Stimulated activated CD4-positive, alpha-beta T cell treated with anti-CD3 and anti-CD28 coated beads, Interleukin-4, amount 100 ng/mL, for 4 hours (primary cell): ENCODE data around the gene CLDND2.

Experiments
- DNase-seq, 2 experiments: peaks; one replicate each; pipeline ENCODE4 v3.0.0-alpha.2; 2020

CLDND2 gene

DNA sequence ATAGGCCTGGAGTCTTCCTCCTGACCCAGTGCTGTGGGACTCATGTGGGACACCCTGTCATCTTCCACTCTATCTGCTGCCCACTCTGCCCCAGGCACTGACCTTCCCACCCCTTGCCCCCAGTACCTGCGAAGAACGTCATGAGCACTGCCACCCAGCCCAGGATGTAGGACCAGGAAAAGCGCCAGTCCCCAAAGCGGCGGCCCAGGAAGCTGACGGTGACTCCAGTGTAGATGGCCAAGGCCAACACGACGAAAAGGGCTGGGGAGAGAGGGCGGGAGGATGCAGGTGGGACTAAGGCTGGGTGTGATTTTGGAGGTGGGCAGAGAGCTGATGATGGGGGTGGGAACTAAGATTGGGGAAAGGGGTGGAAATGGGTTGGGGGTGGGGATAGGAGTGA lies 11.6 kb upstream of the CLDND2 start:
- DNase-seq = no peak

GRCh38 chr19:51377422-51377821 lies 8.6 kb upstream of the CLDND2 start:
- no peak for DNase-seq

DNA sequence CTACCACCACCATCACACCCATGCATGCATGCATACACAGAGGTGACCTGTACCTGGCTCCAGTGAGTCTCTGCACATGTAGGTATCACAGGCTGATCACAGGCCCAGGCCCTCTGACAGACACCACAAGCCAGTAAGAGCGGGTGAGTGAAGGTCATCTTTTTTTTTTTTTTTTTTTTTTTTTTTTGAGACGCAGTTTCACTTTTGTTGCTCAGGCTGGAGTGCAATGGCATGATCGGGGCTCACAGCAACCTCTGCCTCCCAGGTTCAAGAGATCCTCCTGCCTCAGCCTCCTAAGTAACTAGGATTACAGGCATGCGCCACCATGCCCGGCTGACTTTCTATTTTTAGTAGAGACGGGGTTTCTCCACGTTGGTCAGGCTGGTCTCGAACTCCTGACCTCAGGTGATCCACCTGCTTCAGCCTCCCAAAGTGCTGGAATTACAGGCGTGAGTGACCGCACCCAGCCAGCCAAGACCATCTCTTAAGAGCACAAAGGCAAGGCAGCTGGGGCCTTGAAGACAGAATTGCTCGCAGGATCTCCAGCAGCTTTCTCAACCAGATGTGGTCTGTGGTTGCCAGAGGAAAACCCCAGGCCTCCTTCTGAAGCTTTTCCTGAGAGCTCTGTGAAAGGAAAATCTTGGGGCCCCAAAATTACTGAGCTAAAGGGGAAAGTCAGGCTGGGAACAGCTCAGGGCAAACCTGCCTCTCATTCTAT lies 6.9 kb upstream of the CLDND2 start:
- peak in 1 of 2 experiments; percentile 17 for DNase-seq

- peak; percentile 56 to 85 for DNase-seq
These were observed 4.1 kb upstream of the CLDND2 start, which contains the start of gene NKG7 for GRCh38 chr19:51372649-51373504. Gene NKG7, minus strand, starts transcription at chr19:51372654. Its CDS starts 119 bp downstream, at chr19:51372535.

DNA sequence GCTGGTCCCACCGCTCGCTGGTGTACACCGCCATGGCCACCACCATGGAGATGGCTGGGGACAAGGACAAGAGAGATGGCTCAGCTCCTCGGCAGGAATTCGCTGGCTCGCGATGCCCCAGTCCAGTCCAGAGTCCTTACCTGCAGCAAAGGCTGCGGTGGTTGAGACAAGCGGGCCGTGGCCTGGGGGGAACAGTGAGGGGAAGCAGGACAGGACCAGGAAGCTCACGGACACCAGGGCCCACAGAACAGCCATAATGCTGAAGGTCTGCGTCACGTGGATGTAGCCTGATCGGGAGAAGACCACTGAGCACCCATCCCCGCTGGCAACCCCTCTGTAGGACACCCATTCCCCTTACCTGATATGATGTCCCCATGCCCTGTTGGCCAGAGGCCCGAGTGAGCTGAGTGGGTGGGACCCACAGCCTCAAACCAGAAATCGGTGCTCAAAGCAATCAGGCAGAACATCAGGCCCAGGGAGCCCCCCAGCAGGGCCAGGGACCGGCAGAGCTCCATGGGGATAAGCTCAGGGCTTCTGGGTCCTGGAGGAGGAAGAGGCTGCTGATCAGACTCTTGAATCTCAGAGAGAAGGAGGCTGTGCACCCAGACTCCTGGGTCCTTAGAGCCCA lies 3.3 kb upstream of the CLDND2 start:
- no peak for DNase-seq

GRCh38 chr19:51371186-51371690 lies 2.4 kb upstream of the CLDND2 start:
- no peak for DNase-seq

DNA sequence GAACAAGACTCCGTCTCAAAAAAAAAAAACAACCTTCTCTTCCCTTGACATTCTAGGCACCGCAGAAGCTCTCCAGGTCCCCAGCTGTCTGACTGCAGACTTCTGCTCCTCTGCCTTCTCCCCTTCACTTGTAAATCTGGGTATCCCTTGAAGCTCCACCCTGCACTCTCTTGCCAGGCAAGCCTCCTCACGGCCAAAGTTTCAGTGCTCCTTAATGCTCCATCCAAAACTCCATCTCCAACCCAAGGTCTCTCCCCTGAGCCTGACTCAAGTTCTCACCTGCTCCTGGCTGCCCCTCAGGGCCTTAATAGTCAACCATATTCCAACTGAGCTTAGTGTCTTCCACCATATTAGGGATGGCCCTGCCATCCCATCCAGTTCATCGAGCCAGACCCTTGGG lies 1.4 kb upstream of the CLDND2 start:
- no peak for DNase-seq

DNA sequence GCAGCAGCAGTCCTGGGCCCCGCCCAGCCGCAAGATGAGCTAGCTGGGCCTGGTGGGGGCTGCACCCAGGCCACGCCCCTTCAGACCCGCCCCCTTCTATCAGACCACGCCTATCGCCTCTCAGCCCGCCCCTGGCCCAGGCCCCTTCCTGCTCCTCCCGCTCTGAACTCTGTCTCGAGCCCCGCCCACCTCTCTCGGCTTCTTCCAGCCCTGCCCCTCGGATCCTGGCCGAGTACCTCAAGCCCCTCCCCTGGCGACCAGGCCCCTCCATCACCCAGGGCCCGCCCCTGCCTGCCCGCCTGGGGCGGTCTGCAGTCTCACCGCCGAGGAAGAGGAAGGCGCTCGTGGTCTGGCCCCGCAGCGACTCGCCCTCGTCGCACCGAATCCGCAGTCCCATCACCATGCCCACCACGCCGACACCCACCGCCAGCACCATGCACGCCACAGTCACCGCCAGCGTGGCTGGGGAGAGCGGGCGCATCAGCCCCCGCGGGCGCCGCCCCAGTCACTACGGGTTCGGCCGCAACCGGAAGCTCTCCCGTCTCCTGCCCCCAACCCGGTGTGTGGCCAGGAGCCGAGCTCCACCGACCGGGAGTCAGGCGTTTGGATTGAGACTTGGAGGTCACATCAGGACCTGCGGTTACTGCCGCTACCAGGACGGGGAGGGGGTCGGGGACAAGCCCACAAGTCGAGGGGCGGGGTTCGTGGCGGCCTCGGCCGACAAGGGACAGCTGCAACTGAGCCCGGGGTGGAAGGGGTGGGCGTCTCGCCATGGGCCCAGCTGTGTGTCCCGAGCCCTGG lies 1.0 kb downstream of the CLDND2 start:
- DNase-seq = peak; percentile 95 to 97

DNA sequence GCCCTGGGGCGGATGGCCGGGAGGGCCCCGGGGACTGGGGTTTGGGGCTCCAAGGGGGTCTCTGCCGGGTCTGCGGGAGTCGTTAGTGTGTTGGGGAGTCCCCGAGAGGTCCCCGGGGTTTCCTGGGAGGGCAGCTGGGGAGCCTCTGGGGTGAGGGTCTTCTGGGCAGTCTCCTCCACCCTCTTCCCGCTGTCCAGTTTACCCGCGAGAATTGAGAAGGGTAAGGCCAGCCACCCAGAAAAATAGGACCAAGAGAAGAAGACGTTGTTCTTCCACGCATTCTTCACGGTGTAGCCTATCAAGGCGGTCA lies 1.6 kb downstream of the CLDND2 start:
- no peak for DNase-seq

DNA sequence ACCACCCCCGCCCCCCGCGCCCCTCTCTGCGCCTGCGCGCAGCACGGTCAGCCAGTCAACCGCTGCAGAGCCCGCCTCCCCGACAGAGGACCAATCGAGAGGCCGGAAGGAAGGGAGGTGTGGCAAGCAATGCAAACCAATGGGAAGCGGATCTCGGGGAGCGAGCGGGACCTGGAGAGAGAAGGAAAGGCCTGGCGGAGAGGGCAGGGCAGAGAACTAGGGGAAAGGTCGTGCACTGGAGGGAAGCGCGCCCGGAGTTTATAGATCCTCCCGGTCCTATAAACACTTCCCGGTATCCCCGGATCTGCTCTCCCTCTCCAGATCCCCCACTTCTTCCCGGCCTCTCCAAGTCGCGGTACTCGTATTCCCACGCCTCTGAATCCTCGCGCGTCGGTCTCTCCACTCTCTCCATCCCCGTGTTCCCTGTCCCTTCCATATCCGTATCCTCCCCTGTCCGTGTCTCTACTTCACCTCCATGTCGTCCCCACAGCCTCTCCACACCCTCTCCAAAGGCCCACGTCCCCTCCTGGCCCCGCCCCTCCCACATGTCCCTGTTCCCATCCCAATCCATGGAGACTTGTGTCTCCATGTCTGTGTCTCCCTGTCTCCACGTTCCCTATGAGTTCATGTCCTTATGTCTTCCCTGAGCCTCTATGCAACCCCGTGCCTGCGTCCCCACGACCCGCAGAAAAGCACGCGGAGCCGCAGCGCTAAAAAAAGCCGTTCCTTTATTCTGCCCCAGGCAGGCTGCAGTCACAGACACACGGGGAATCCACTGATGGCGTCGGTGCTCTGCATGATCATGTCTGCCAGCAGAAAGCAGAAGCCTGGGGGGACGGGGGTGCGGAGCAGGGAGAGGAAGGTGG lies 2.2 kb downstream of the CLDND2 start:
- DNase-seq = peak; percentile 90 to 94

DNA sequence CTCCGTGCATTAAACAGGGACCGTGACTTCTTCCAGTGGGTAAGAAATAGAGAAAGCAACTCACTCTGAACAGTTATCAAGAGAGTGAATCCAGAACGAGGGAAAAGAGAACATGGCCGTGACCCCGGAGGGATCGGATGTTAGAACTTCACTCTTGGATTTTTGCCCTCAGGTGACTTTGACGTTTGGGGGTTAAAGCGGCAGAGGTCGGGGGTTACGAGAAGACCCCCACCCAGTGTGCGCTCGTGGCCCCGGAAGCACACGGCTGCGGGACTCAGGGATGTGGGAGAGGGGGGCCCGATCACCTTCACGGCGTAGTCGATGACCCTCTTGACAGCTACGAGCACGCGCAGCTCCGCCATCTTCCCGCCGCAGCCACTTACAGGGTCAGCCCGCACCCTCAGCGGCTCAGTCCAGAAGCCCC lies 2.8 kb downstream of the CLDND2 start, which contains the start of gene ETFB:
Gene ETFB, minus strand, starts transcription at position 424 of the 424 bp plus-strand sequence. Its CDS starts 62 bp downstream, at position 362.
- no peak for DNase-seq

DNA sequence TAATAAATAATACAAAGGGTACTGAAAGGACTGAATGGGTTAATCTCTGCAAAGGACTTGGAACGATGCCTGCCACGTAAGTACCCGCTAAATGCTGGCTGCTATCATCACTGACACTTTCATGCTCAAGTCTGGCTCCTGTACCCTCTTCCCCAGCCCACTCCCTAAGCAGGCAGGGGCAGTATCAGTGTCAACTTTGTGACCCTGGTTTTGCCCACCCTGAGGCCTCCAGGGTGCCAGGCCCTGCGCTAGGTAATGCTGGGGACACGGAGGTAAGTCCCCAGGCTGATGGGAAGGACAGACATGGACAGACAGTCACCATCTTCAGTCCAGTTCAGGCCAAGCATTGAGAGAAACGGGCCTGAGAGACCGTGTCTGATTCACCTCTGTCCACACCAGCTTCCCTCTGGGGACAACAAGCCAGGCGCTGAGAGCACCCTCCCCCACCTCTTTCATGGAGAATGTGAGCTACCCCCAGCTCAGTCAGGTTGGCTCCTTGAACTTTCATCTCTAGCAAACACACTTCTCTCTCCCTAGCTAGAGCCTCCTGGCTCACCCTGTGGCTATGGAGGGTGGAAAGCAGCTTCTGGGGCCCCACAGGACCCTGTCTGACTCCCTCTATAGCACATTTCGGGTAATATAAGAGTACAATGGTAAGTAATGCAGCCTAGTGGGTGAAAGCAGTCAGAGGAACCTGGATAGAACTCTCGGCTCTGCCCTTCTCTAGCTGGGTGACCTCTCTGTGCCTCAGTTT lies 3.4 kb downstream of the CLDND2 start:
- DNase-seq = no peak

GRCh38 chr19:51364200-51365106 lies 4.3 kb downstream of the CLDND2 start:
- DNase-seq = no peak

- DNase-seq = no peak
These were observed 7.6 kb downstream of the CLDND2 start for GRCh38 chr19:51361239-51361638.

DNA sequence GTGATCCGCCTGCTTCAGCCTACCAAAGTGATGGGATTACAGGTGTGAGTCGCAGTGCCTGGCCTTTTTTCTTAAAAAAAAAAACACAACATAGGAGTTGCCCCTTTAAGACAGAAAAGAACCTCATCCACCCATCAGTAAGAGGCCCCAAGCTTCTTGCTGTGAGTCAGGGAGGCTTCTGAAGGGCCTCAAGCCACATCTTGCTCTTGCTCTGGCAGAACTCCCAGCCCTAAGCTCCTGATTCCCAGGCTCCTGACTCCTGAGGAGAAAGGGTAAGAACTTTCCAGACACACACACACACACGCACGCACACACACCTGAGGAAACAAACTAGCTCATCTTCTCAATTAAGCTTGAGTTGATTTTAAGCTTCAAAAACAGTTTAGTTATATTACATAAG lies 9.5 kb downstream of the CLDND2 start:
- DNase-seq = no peak

GRCh38 chr19:51357952-51358351 lies 10.9 kb downstream of the CLDND2 start:
- DNase-seq = no peak

GRCh38 chr19:51356159-51356801 lies 12.5 kb downstream of the CLDND2 start:
- DNase-seq = no peak

GRCh38 chr19:51354742-51355148 lies 14.1 kb downstream of the CLDND2 start:
- no peak for DNase-seq

- DNase-seq = no peak
These were observed 14.6 kb downstream of the CLDND2 start for GRCh38 chr19:51354103-51354741.
